Measurements from ENCODE around the gene ETS1.

The ETS1 gene

GRCh38 chr11:128479144-128479543, 108.2 kb downstream of the ETS1 start:
- no peak for DNase-seq

DNA sequence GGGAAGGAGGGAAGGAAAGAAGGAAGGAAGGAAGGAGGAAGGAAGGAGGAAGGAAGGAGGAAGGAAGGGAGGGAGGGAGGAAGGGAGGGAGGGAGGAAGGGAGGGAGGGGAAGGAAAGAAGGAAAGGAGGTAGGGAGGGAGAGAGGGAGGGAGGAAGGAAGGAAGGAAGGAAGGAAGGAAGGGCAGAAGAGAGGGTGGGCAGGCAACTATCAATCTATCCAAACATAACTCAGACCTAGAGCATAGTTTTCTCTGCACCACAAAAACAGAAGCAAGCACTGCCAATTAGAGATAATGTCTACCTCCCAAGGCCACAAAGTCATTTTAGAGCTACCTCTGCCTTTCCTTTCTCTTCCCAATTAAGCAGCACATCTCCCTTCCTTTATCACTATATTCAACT, 109.1 kb downstream of the ETS1 start:
- DNase-seq = no peak

- DNase-seq = no peak
Observed at GRCh38 chr11:128477811-128478210, 109.5 kb downstream of the ETS1 start.

DNA sequence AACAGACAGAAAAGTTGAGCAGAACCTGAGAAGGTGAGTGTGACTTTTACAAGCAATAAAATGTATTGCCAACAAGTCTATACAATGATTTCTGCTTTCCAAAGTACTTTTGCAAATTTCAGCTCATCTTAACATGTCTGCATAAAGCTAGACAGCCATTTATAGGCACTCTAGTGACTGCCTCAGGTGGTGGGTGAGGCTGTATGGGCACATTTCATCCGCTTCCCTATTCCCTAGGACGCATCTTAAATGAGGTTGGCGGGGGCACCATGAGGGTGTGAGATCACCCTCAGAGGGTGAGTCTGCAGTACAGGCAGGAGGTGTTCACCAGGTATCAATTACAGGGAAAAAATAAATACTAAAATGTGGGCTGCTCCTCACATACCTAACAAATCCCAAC, 110.1 kb downstream of the ETS1 start:
- DNase-seq = no peak

GRCh38 chr11:128476729-128477128, 110.6 kb downstream of the ETS1 start:
- DNase-seq = no peak

DNA sequence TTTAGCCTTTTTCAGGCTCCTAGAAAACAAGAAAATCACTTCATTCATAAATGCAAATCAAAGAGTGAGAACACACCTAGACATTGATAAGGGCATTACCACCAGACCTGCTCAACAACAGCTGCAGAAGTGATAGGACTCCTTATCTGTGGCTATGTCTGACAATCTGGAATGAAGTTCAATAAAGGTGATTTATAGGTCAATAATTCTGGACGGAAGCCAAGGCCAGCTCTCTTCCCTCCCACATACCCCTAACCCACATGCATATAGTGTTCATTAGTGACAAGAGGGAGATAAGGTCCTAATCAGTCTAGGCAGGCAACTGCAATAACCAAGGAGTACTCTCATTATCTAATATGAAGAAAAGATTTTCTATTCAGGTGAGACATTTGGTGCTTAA, 111.3 kb downstream of the ETS1 start:
- no peak for DNase-seq

GRCh38 chr11:128474036-128474874, 113.1 kb downstream of the ETS1 start:
- no peak for DNase-seq

- DNase-seq = no peak
Observed at GRCh38 chr11:128473636-128474035, 113.7 kb downstream of the ETS1 start.

DNA sequence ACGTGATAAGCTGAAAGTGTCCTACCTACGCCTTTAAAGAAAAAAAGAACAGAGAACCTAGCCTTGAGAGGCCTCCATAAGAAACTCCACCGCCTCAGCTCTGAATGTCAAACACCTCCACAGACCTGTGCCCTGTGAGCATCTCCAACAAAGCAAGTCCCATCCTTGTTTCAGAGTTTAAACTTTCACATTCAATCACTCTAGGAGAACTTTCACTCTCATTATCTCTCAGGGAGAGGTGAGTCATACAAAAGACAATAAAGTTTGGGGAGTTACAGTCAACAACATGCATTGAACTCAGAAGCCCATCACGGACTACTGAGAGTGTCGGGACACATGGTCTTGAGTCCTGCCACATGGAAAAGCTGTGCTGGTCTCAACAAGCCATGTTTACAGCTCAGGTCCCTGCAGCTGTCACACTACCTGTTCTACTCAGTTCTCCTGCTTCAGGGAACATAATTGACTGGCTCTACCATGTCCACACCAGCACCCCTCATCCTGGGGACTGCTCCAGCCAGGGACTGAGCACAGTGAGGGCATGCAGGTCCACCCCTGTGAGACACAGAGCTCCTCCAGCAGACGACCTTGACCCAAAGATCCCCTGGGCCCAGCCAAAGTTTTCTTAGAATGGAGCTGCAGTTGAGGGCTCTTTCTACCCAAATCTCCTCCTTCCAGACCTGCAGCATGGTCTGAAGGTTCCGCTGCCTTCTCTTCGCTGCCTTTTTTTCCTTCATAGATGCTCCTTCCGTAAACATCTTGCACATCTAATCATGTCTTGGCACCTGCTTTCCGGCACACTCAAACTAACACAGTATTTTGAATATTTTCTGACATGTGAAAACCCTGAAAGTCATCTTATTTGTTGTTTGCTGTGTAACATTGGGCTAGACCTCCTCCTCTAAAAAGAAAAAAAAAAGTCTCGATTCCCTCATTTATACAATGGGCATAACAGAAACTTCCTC, 114.9 kb downstream of the ETS1 start:
- DNase-seq = no peak

GRCh38 chr11:128471138-128471661, 116.2 kb downstream of the ETS1 start:
- DNase-seq = no peak

DNA sequence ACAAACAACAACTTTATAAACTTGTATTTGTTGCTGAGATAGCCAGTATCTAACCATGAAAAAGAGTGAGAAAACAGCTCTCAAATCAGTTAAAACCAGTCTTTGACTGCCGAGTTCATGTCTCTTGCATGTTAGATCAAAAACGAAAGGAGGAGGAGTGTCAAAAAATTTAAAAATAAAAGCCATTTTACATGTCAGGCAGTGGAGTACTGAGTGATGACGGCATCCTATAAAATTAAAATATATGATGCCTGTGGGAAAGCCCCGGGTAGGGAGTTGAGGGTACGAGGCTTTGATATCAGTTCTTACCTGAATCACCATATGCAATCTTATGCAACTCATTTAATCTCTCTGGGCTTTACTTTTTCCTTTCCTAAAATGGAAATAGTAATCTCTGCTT, 117.3 kb downstream of the ETS1 start:
- DNase-seq = no peak

DNA sequence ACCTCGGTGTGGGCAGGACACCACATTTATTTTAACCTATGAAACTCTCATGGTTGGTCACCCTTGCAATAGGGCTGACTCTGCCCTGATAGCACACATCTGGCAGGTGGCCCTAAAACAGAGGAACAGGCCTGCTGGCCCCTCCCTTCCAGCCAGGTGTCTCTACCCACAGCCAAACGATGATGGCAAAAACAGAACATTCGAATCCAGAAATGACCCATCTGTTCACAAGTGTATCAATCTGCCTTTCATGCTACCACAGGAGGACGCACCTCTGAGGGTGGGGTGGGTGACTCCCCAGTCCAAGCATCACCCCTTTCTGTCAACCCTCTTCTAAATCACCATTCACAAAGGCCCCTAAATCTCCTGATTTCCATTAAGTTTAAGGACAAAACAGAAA, 118.1 kb downstream of the ETS1 start:
- DNase-seq = no peak

GRCh38 chr11:128468111-128468510, 119.2 kb downstream of the ETS1 start:
- DNase-seq = no peak

DNA sequence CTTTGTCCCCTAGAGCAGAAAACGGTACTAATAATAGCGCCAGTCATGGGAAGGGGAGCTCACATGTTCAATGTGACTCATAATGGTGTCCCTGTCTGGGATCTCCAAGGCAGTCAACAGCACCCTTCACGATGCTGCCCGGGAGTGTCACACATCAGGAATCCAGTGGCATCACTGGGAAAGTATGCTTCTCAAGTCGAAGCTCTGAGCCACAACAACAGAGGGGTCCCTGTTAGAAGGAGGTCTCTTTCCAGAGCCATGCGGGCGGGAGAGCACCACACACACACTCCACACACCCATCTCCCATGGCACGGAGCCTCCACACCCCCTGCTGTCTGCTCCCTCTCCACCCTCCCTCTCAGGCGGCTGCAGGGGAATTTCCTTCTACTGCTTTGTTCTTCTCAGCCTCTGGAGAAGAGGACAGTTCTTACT, 119.7 kb downstream of the ETS1 start:
- no peak for DNase-seq

DNA sequence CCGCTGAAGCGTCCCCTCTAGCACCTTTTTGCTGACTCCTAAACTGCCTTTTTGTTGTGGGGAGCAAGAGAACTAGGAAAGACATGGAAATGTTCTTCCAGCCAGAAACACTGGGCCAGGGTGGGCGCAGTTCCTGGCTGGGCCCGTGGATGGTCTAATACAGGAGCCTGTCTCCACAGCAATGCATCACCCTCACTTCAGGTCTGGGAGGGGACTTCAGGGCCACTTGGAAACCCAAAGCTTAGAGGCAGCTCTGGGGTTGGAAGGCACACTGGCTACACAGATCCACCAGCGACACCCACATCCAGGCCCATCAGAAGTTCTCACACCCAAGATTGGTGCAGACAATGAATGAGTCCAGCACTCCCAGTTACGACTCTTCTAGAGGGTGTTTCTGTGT, 120.3 kb downstream of the ETS1 start:
- DNase-seq = no peak

- no peak for DNase-seq
Observed at GRCh38 chr11:128465946-128466705, 121.2 kb downstream of the ETS1 start.

DNA sequence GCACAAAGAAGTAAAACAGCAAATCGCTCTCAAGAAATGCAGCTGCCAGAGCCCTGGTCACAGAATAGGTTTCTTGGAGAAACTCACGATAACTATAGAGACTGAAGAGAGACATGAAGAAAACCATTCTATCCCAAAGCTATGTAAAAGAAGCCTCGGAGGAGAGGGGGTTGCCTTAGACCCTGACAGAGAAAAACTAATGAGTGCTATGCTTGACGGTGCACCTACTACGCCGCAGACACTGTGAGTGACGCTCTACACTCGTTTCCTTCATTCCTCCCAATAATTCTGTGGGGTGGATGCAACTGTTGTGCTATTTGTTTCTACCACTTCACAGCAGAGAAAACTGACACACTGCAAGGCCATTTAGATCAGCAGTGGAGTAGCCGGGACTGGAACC, 121.8 kb downstream of the ETS1 start:
- no peak for DNase-seq

- DNase-seq = no peak
Observed at GRCh38 chr11:128464878-128465450, 122.4 kb downstream of the ETS1 start.

DNA sequence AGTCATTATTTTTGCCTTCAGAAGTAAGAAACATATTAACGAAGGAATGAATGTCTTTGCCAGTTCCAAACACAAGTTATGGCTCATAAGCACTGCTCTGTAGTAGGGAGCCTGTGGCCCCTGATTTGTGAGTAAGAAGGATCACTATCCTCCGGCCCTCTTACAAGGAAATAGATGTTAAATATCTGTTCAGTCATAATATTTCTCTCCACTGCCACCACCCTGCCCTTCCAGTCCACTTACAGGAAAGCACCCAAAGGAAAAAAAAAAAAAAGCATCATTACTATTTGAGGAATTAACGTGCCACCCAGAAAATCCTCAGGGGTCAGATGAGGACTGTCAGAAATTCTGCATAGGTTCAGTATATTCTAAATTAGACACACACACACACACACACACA, 123.4 kb downstream of the ETS1 start:
- no peak for DNase-seq

DNA sequence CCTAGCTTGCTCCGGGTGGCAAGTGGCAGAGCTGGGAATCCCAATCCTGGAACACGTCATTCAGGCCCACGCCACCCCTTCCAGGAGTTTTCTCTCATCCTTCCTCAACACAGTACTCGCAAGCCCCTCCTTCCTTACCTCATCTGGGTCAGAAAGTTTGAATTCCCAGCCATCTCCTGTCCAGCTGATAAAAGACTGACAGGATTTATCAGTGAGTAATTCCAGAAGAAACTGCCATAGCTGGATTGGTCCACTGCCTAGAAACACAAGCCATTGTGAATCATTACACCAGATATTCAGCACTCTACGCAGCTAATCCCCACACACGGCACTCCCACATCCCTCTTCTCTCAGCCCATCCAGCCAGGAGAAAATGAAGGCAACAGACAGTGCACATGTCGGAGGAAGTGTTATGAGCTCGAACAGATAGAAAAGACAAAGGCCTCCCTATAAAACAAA, 124.0 kb downstream of the ETS1 start:
- no peak for DNase-seq

DNA sequence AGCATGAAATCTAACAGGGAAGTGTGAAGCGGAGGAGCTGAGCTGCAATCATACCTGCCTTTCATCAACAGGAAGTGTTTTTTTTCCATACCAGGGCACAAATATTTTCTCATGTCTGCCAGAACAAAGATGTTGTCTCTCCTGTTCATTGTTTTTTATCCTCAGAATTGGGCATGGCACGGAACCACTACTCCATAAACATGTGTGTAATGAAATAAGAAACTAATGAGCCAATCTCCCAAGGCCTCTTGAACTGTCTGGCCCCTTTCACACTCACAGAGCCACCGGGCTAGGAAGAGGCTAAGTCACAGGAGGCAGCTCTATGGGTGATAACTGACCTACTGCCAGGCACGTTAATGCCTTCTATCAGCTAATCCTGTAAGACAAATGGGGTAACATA, 124.4 kb downstream of the ETS1 start:
- no peak for DNase-seq

GRCh38 chr11:128462189-128462588, 125.2 kb downstream of the ETS1 start:
- no peak for DNase-seq
